Measurements from ENCODE around the gene NR3C1.

Gene NR3C1

GRCh38 chr5:143418140-143418866 is 14.8 kb upstream of the NR3C1 start:
- no peak for DNase-seq

- no peak for DNase-seq
These were observed 14.1 kb upstream of the NR3C1 start for GRCh38 chr5:143417503-143418139.

- no peak for DNase-seq
These were observed 12.9 kb upstream of the NR3C1 start for GRCh38 chr5:143416411-143416810.

- DNase-seq: no peak
These were observed 10.6 kb upstream of the NR3C1 start for GRCh38 chr5:143413958-143414669.

GRCh38 chr5:143412661-143413342 is 9.3 kb upstream of the NR3C1 start:
- DNase-seq: no peak

GRCh38 chr5:143409926-143410325 is 6.4 kb upstream of the NR3C1 start:
- DNase-seq: no peak

GRCh38 chr5:143406408-143406807 is 2.9 kb upstream of the NR3C1 start:
- DNase-seq: no peak

- DNase-seq: no peak
These were observed 2.3 kb upstream of the NR3C1 start for GRCh38 chr5:143405849-143406098.

GRCh38 chr5:143405063-143405848 is 1.8 kb upstream of the NR3C1 start:
- DNase-seq: no peak

- DNase-seq: no peak
These were observed 1.1 kb upstream of the NR3C1 start for GRCh38 chr5:143404416-143405062.

- DNase-seq: no peak
These were observed 223 bp downstream of the NR3C1 start for GRCh38 chr5:143403334-143403592.

GRCh38 chr5:143402553-143403333 is 743 bp downstream of the NR3C1 start:
- no peak for DNase-seq

GRCh38 chr5:143402017-143402552 is 1.4 kb downstream of the NR3C1 start:
- DNase-seq: no peak

GRCh38 chr5:143401227-143402016 is 2.1 kb downstream of the NR3C1 start:
- DNase-seq: no peak

GRCh38 chr5:143400541-143401226 is 2.8 kb downstream of the NR3C1 start:
- DNase-seq: no peak

- no peak for DNase-seq
These were observed 3.6 kb downstream of the NR3C1 start for GRCh38 chr5:143399616-143400540.

- DNase-seq: no peak
These were observed 4.8 kb downstream of the NR3C1 start for GRCh38 chr5:143398451-143399237.

- DNase-seq: no peak
These were observed 5.5 kb downstream of the NR3C1 start for GRCh38 chr5:143398053-143398355.
